Lung microvascular endothelial cell (primary cell): ENCODE measurements around the gene KCNG2. TPM values are rescaled to one million over a fixed set of nuclear protein-coding genes. Genes with fewer than 3 reads are reported as not detected.

Experiments used
- DNase-seq, 2 donors: peaks; one replicate each; pipeline versions ENCODE4 v3.0.0 to v3.0.0-alpha.2; 2010; ENCODE audit warnings: low read depth in 2 of 2
- total RNA-seq: library from RNA; depleted of rRNA; stranded (reverse); fragments of >200 nt; gene quantifications from 2 replicates; pipeline ENCODE4 v1.2.1, GENCODE V29; 2014

The KCNG2 gene
- total RNA-seq, 1 donor from 2014 or later = 1.4 TPM

DNA sequence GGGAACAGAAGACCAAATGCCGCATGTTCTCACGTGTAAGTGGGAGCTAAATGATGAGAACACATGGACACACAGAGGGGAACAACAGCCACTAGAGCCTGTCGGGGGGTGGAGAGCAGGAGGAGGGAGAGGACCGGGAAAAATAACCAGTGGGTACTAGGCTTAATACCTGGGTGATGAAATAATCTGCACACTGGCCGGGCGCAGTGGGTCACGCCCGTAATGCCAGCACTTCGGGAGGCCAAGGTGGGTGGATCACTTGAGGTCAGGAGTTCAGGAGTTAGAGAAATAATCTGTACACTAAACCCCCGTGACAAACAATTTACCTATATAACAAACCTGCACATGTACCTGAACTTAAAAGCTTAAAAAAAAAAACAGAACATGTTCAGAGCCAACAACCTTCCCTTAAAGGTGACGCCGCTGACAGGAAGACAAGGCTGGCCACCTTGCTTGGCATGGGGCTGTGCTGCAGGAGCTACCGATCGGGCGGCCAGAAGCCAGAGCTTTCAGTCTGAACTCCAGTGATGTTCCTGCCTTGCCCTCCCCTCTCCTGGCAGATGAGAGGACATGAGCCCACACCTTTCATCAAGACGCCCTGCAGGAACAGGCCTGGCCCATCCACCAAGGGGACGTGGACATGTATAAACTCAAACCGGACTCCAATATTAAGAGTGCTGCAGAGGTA, 142.5 kb downstream of the KCNG2 start:
- no peak for DNase-seq

DNA sequence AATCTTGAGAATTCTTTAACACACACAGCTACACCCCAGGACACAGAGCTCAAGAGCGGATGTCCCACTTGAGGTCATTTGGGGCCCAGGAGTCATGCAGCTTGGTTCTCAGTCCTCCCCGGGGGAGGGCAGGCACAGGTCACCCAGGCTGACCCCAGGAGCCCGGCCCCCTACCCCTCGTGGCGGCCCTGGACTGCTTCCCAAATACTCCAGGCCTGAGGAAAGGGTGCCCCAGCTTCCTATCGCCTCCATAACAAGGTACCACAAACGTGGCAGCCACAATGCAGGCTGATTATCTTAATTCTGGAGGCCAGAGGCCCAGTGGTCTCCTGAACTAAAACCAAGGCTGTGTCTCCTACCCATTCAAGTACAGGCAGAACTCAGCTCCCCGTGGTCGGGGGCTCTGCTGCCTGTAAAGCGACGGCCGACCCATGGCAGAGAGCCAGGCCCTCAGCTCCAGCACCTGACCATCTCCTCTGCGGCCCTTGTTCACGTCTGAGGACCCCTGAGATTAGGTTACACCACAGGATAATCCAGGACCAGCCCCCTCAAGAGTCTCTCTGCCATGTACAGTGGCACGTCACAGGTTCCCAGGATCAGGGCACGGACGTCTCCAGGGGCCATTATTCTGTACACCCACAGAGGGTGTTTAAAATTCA, 143.2 kb downstream of the KCNG2 start:
- no peak for DNase-seq

DNA sequence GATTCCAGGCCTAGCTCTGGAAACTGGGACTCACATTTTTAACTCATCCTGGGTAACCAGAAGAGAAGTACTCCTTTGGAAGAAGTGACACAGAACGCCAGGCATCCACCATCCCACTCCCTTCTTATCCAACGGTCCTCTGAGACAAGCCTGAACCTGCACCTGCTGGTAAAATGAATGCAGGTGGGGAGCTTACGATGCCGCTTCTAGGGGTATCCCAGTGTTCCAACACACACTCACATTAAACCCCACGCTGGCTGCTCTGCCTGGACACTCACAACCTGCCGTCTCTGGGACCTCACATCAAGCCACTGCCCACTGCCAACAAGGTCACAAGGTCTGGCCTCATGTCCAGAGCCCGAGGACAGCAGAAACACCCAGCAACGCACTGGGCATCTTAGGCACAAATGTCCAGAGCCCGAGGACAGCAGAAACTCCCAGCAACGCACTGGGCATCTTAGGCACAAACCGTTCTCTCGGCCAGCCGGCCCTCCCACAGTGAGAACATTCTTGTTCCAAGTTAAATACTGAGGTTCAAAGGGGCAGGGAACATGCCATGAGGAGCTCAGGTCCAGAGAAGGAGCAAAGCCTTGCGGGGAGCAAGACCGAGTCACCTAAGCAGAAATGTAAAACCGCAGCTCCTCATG, 143.9 kb downstream of the KCNG2 start:
- no peak for DNase-seq

DNA sequence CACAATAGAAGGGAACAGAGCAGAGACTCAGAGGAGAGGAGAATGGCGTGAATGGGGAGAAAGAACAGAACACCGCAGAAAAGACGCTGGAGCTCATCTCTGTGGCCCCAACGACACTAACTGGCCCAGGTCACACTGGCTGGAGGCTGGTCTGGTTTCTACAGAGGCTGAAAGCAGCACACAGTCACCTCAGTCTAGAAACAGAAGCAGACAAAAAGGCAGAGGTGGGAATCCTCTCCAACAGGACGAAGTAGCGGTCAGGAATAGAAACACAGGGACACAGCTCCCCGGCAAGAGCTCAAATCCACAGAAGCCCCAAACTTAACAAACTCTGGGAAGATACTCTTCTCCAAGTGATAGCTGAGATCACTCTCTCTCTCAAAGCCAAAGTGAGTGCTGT, 144.5 kb downstream of the KCNG2 start:
- DNase-seq = no peak

DNA sequence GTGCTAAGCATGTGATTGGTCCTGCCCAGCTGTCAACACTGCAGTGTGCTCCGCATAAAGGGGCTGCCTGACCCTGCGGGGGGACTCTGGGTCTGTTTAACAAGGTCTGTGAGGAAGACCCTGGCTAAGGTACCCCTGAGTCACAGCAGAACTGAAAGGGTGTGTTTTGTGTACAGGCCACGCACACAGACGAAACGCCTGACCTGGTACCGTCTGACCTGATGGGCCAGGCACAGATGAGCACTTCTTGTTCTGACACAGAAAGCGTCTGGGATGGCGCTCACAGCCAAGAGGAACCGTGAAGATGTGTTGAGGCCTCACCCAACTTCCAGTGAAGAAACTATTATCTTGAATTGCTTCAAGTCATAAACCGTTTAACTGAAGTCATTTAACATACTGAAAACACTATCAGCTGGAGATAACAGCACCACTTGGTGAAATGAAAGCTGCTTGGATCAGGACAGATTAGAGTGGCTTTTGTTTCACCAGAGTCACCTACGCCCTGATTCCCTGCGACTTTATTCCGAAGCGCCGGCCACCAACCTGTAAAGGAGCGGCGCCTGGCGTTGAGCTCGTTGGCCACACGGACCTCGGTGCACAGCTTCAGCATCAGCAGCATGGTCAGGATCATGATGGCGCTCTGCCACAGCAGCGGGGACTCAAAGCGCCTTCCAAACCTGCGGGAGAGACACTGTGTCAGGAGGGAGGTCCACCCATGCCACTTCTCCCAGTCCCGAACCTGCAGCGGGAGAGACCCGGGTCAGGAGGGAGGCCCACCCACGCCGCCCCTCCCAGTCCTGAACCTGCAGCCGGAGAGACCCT, 145.3 kb downstream of the KCNG2 start:
- no peak for DNase-seq

DNA sequence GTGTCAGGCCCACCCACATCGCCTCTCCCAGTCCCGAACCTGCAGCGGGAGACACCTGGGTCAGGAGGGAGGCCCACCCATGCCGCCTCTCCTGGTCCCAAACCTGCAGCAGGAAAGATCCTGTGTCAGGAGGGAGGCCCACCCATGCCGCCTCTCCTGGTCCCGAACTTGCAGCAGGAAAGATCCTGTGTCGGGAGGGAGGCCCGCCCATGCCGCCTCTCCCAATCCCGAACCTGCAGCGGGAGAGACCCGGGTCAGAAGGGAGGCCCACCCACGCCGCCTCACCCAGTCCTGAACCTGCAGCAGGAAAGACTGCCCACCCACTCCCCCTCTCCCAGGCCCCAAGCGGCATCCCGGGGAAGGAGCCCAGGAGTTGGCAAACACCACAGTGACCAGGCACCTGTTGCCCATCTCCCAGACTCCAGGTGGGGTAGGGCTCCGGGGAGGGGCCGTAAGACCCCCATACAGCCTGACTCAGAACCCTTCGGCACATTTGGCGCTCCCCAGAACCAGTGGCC, 145.9 kb downstream of the KCNG2 start:
- no peak for DNase-seq

DNA sequence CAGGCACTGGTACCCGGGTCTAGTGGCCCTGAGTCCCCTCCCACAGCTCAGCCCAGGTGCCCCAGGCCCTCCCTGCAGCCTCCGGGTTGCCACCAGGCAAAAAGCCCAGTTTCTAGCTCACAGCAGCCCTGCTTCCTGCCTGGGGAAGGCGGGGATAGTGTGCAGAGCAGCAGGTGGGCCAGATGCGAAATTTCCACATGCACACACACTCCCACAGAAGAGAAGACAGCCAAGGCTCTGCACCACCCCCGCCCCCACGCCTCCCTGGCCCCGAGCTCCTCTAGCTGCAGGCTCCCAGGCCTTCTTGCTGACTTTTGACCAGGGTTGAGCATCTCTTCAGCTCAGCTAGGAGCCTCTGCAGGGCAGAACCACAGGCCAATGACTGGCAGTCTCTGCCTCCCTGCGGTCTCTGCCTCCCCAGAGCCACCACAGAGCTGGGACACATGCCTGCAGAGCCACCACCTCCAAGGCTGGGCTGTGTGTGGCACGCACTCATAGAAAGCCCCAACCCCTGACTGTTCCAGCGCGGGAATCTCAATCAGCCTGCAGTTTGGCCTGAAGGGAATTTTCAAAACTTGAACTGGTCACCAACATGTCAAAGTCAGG, 146.5 kb downstream of the KCNG2 start:
- DNase-seq = no peak

DNA sequence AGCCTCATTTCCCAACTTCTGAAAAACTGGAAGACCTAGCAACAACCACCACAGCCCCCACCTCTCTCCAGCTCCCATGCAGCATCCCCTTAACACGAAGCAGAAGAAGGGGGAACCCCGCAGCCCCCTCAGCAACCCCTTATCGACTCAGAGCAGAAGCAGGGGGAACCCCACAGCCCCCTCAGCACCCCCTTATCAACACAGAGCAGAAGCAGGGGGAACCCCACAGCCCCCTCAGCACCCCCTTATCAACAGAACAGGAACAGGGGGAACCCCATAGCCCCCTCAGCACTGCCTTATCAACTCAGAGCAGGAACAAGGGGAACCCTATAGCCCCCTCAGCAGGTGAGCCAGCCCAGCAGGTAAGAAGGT, 147.0 kb downstream of the KCNG2 start:
- no peak for DNase-seq

DNA sequence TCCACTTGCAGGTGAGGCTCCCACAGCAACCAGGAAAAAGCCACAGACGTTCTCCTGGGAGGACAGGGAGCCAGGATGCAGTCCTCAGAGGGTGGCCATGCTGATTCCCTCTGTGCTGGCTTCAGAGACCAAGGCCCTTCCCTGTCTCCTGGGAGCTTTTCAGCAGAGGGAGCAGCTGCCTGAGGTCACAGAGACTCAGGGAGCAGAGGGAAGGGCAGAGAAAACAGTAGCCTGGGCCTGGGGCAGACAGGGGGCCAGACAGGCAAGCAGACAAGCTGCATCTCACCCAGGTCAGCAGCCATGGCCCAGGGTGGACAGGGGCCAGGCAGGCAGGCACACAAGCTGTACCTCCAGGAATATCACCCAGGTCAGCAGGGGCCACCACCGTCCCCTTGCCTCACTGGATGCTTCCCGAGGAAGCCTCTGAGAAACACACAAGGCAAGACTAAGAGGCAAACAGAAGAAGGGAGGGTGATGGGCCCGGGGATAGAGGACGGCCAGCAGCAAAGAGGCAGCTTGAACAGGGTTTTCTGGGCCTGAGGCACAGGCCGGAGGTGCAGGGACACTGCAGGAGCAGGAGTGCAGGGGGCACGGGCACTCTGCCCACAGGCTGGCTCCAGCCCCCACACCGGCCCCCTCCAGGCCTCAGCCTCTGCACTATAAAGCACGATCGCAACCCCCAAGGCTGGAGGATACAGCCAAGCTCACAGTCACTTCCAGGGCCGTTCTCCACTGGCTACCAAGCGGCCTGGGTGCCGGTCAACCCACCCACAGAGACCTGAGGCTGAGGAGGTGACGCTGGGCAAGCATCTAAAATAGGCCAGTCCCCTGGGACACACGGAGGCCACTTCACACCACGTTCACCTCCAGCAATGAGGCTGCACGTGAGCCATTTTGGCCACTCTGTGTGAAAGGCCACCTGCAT, 147.6 kb downstream of the KCNG2 start:
- DNase-seq = no peak

DNA sequence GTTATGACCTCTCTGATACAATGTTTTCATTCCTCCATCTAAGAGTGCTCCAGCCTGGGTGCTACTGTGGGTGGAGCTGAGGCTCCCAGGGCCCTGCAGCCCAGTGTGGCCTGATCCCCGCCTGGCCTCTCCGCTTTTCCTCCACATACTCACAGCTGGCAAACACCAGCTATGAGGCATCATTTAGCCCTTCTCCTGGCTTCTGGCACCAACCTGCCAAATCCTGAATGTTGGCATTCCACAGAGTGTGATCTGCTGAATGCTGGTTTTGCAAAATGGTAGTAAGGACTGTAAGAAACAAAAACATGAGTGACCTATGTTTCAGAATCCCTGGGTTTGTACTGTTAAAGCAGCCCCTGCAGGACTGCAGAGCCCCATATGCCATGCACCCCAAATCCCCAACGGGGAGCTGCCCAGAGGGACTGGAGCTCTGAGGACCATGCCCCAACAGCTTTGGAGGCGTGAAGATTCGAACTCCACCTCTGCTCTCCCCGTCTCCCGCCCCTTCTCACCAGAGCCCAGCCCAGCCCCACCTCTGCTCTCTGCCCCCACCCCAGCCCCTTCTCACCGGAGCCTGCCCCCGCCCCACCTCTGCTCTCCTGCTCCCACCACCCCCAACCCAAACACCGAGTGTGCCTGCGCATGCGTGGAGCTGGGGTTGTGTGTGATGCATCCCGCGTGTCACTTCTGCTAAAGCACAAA, 149.5 kb downstream of the KCNG2 start:
- DNase-seq = no peak

DNA sequence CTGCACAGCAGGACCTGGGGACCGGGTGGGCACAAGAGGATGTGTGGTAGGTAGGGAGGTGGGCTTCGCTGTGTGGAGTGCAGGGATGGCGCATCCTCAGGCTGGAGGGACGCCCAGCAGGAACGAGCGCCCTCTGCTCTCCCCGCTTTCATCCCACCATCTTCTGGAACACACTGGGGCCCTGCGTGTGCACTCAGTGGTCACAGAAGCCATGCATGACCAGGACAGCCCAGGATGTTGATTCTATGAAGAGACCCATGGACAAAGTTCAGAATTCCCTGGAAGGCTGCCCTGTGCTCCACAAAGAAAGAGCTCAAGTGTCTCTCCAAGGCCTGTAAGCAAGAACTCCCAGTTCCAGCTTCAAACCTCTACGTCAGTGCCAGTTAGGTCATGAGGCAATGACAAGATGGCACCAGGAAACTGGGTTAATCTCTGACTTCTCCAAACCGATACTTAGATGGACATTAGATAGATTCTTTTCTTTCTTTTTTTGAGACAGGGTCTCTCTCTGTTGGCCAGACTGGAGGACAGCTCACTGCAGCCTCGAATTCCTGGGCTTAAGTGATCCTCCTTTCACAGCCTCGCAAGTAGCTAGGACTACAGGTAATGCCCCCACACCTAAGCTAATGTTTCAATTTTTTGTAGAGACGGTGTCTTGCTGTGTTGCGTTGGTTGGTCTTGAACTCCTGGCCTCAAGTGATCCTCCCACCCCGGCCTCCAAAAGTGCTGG, 150.3 kb downstream of the KCNG2 start:
- DNase-seq = no peak

DNA sequence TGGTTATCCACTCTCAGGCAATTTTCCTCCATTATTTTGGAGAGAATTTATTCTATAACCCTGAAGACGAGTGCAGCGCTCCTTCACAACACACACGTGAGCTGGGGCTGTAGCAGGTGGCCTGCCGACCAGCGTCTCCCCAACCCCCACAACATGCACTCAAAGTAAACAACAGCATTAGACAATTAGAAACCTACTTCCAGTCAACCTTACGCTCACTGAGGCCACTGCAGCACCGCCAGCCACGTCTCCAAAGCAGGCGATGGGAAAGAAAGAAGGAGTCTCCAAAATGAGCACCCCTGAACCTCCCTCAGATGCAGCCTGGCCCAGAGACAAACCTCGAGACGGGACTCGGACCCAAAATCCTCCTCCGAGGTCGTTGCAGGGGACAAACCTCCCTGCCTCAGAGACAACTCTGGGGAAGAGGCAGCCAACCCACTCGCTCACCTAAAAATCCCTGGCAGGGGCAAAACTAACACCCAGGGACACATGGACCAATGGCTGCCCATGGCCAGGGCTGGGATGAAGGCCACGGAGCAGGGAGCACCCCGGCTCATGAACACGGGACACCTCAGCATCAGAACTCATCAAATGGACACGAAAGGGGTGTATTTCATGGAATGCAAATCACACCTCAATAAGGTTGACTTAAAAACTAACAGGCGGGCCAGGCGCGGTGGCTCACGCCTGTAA, 151.1 kb downstream of the KCNG2 start:
- no peak for DNase-seq

Other genes with a start within 250 kb of the KCNG2 start
- 16.1 and 25.0 TPM in 2 replicates for gene CTDP1, start 118.1 kb upstream of the KCNG2 start, total RNA-seq
- 26.4 and 33.1 TPM in 2 replicates for gene SLC66A2, start 153.7 kb downstream of the KCNG2 start, total RNA-seq
- 1.8 and 2.8 TPM in 2 replicates for gene HSBP1L1, start 166.7 kb downstream of the KCNG2 start, total RNA-seq
- 32.7 and 34.7 TPM in 2 replicates for gene TXNL4A, start 190.6 kb downstream of the KCNG2 start, total RNA-seq
- 24.8 and 27.9 TPM in 2 replicates for gene RBFA, start 236.5 kb downstream of the KCNG2 start, total RNA-seq